Activated naive CD8-positive, alpha-beta T cell treated with anti-CD3 and anti-CD28 coated beads, Interleukin-2, amount 50 U/mL, for 16 hours (primary cell): Measurements from ENCODE around the gene NQO1.

Experiments used
- DNase-seq: peaks from one replicate; pipeline ENCODE4 v3.0.0-alpha.2; 2020; ENCODE audit warnings: low read depth, low spot score

The NQO1 gene

GRCh38 chr16:69706256-69706974 is 19.9 kb downstream of the NQO1 start:
- DNase-seq, result no peak

- DNase-seq, result no peak
Observed at GRCh38 chr16:69703638-69704037, 22.7 kb downstream of the NQO1 start.

DNA sequence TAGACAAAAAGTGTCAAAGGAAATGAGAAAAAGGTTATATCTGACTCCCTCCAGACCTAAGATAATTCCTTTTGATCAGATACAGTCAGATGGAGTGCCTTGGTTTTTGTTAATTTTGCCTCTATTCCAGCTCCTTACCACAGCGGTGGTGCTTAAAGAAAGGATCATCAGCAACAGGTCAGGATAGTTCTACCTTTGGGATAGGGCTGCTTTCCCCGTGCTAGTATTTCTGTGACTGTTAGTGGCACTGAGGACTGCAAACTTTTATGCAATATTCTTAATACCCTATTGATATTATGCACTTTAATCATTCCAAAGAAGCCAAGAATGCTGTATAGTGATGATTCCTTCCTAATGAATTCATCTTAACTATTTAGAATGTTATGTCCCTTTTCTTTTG is 24.5 kb downstream of the NQO1 start:
- DNase-seq, result no peak

DNA sequence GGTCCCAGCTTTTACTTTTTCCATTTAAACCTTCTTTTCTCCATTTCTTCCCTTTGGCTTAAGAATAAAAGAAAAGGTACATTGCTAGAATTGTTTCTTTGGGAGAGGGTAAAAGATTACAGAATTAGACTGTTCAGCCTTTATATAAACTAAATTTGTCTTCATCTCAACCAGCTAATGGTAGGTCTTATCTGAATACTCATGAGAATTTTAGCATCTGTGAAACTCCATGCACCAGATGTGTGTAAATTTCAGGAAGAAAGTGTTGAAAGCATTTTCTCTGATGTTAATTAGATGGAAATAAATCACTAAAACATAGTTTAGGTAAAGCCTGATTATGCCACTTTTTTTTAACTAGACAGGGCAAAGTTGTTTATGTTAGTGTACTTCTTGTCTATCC is 24.9 kb downstream of the NQO1 start:
- no peak for DNase-seq

- no peak for DNase-seq
Observed at GRCh38 chr16:69699915-69700314, 26.4 kb downstream of the NQO1 start.

DNA sequence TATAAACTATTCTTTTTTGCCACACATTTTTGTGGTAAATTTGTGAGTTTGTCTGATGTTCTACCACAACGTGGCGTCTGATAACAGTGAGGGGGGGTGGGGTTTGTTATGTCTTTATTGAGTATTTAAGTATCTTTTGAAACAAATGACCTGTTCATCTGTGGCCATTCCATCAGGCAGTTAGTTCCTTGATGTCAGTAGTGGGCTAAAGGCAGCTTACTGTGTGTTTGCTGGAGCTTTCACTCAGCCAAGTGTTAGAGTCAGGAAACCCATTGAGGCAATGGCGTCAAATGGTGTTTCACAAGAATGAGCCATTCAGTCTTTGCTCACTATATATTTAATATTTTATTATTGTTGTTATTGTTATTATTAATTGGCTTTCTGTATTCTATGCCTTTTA is 28.0 kb downstream of the NQO1 start:
- DNase-seq, result no peak

- no peak for DNase-seq
Observed at GRCh38 chr16:69693916-69694315, 32.4 kb downstream of the NQO1 start.

- no peak for DNase-seq
Observed at GRCh38 chr16:69691980-69692911, 34.1 kb downstream of the NQO1 start.

DNA sequence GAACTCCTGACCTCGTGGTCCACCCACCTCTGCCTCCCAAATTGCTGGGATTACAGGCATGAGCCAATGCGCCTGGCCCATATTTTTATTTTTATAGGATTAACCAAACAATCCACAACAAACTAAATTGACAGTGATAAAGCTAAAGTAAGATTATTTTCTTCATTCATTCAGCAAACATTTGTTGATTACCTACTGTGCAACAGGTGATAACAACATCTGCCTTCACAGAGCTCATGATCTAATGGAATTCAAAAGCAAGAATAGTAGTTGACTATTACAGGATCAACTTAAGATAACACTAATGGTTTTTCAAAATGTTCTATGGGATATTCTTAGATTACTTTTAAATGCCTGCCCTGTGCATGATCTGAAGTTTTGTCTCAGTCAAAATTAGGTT is 37.8 kb downstream of the NQO1 start:
- DNase-seq, result no peak

DNA sequence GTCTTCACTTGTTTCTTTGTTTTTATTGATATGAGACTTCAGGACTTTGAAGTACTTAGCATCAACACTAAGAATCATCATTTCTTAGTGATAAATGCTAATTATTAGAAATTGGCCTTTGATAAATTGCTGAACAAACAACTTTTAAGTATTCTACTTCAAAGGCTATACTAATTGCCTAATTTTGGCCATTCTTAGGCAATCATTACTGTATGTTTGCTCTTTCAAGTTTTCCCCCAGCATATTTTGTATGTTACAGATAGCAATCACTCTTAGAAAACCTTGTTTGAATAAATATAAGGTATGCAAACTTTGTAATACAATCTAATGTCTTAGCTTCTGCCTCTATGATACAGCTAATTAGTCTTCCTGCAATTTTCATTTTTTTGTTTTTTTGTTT is 46.0 kb downstream of the NQO1 start:
- no peak for DNase-seq

DNA sequence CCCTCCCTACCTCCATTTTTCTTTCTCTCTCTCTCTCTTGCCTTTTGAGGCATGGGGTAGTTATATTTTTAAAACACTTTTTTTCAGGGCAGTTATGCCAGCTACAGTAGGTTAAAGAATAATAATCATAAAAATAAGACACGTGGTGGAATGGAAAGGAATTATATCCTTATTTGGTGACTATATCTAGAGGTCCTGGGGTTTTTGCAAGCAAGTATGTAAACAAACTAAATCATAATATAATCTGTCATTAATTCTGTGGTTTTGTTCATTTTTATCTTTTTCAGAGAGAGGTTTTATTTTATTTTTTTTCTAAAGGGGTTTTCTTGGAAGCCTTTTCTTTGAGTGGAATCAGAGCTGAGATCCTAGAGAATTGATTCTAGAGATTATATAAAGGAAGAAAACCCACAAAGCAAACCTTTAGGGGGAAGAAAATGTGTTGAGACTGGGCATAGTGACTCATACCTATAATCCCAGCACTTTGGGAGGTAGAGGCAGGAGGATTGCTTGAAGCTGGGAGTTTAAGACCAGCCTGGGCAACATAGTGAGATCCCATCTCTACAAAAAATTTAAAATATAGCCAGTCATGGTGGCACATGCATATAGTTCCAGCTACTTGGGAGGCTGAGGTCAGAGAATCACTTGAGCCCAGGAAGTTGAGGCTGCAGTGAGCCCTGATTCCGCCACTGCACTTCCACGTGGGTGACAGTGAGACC is 53.2 kb downstream of the NQO1 start:
- DNase-seq, result no peak

DNA sequence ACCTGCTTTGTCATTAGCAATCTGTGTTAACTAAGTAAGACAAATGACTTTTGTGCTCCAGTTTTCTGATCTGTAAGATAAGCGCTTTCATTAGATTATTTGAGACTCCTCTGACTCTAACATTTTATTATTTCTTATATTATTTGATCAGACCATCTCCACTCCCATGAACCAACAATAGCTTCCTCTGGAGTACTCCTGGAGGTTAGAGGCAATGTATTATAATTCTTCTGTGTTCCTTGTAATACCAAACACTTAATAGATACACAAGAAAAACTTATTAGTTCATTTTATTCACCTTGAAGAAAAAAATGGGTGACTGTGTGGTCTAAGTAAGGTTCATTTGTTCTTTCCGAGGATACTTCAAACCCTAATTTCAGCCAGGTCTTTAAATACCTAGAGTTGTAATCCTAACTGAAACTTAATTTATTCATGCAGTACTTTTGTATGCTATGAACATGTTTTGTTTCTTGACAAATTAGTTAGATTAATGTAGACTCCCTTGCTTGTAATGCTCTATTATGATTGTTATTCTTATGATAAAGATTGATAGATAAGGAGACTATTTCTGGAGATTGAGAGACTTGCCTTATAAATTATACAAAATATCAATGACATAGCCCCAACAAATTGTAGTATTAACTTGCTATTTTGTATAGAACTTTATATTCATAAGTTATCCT is 53.9 kb downstream of the NQO1 start:
- no peak for DNase-seq

- no peak for DNase-seq
Observed at GRCh38 chr16:69669577-69669976, 56.8 kb downstream of the NQO1 start.

DNA sequence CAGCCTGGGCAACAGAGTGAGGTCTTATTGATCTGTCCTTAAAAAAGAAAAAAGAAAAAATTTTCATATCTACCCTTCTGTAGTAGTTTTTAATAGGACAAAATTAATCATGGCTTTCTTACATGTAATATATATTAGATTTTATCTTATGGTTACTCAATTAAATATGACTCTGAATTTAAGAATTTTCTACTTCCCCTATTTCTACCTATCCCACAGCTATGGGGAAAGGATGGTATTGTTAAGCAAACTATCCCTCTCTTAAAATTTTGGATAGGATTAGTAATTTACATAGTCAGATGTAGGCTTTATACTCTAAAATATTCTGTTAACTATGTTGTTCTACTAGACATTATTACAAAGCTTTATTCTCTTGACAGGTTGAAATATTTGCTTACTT is 62.5 kb downstream of the NQO1 start:
- no peak for DNase-seq

- DNase-seq, result no peak
Observed at GRCh38 chr16:69662901-69663300, 63.5 kb downstream of the NQO1 start.

DNA sequence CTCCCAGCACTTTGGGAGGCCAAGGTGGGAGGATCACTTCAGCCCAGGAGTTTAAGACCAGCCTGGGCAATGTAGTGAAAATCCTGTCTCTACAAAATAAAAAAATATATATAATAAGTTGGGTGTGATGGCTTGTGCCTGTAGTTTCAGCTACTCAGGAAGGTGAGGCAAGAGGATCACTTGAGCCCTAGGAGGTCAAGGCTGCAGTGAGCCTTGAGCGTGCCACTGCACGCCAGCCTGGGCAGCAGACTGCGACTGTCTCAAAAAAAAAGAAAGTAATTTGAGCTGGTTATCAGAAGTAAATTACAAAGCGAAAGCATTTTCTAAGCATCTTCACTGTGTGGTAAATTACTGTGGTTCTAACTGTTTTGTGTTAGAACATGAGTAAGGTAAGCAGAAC is 66.2 kb downstream of the NQO1 start:
- DNase-seq, result no peak
